Nephron (organoid): ENCODE data around the gene TMEM51.

Experiments
- H3K27ac Mint-ChIP-seq, 3 experiments: 2 replicates each; pipeline ENCODE4 v1.8.0; 2020; ENCODE audit warnings: mixed read lengths in 3 of 3, mild to moderate bottlenecking in 2 of 3, moderate library complexity in 1 of 3
- H3K27me3 Mint-ChIP-seq: 2 replicates; pipeline ENCODE4 v1.8.0; 2021; ENCODE audit warnings: low read depth, mild to moderate bottlenecking, moderate library complexity, mixed read lengths
- H3K36me3 Mint-ChIP-seq: 2 replicates; pipeline ENCODE4 v1.8.0; 2020; ENCODE audit warnings: low read depth, mixed read lengths
- H3K4me1 Mint-ChIP-seq: 2 replicates; pipeline ENCODE4 v1.8.0; 2020; ENCODE audit warnings: mixed read lengths
- H3K4me3 Mint-ChIP-seq, 3 experiments: 2 replicates each; pipeline ENCODE4 v1.8.0; 2020; ENCODE audit warnings: mild to moderate bottlenecking in 3 of 3, mixed read lengths in 3 of 3, moderate library complexity in 2 of 3
- H3K9me3 Mint-ChIP-seq: 2 replicates; pipeline ENCODE4 v1.8.0; 2020; ENCODE audit warnings: mixed read lengths
- TF ChIP-seq, protein P1 (sequence below), 3 experiments: fragments of 200-600 bp; sonication (generic); IDR thresholded peaks; one replicate each; pipeline ENCODE4 v1.5.0; 2021; ENCODE audit warnings: antibody characterized with exemption in 3 of 3; ENCODE audit not compliant: unreplicated experiment in 3 of 3

Gene TMEM51

GRCh38 chr1:15225461-15225860, 71.9 kb downstream of the TMEM51 start:
- no peaks in the 10 kb centered on the region for H3K9me3 Mint-ChIP-seq
- TF ChIP-seq, protein P1, sequence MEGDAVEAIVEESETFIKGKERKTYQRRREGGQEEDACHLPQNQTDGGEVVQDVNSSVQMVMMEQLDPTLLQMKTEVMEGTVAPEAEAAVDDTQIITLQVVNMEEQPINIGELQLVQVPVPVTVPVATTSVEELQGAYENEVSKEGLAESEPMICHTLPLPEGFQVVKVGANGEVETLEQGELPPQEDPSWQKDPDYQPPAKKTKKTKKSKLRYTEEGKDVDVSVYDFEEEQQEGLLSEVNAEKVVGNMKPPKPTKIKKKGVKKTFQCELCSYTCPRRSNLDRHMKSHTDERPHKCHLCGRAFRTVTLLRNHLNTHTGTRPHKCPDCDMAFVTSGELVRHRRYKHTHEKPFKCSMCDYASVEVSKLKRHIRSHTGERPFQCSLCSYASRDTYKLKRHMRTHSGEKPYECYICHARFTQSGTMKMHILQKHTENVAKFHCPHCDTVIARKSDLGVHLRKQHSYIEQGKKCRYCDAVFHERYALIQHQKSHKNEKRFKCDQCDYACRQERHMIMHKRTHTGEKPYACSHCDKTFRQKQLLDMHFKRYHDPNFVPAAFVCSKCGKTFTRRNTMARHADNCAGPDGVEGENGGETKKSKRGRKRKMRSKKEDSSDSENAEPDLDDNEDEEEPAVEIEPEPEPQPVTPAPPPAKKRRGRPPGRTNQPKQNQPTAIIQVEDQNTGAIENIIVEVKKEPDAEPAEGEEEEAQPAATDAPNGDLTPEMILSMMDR (IDR thresholded peaks at IDR 0.05; ENCODE audit: unreplicated experiment in 3 of 3) = no peak
- no peak overlapping the region for H3K4me3 Mint-ChIP-seq
- peaks cover 31% of the 10 kb centered on the region for H3K4me1 Mint-ChIP-seq
- no peaks in the 10 kb centered on the region for H3K27me3 Mint-ChIP-seq
- peak overlapping the region in 1 of 3 experiments; percentile 38 for H3K27ac Mint-ChIP-seq
- peaks cover 4% of the 10 kb centered on the region for H3K36me3 Mint-ChIP-seq

GRCh38 chr1:15226388-15227255, 73.1 kb downstream of the TMEM51 start:
- Mint-ChIP-seq H3K4me1 (peaks cover 27% of the 10 kb centered on the region), H3K27ac (peak overlapping the region in 2 of 3 experiments; percentile 1), H3K4me3 (no peak overlapping the region), H3K9me3 (no peaks in the 10 kb centered on the region), H3K36me3 (no peaks in the 10 kb centered on the region), H3K27me3 (peaks cover 4% of the 10 kb centered on the region)
- TF ChIP-seq, protein P1 (IDR thresholded peaks at IDR 0.05; ENCODE audit: unreplicated experiment in 3 of 3) = no peak

- Mint-ChIP-seq H3K4me1 (peaks cover 21% of the 10 kb centered on the region), H3K27me3 (peaks cover 4% of the 10 kb centered on the region), H3K4me3 (no peak overlapping the region), H3K9me3 (no peaks in the 10 kb centered on the region), H3K27ac (no peak overlapping the region), H3K36me3 (no peaks in the 10 kb centered on the region)
- TF ChIP-seq, protein P1 (IDR thresholded peaks at IDR 0.05; ENCODE audit: unreplicated experiment in 3 of 3) = no peak
Observed at GRCh38 chr1:15229707-15230131, 76.2 kb downstream of the TMEM51 start.

DNA sequence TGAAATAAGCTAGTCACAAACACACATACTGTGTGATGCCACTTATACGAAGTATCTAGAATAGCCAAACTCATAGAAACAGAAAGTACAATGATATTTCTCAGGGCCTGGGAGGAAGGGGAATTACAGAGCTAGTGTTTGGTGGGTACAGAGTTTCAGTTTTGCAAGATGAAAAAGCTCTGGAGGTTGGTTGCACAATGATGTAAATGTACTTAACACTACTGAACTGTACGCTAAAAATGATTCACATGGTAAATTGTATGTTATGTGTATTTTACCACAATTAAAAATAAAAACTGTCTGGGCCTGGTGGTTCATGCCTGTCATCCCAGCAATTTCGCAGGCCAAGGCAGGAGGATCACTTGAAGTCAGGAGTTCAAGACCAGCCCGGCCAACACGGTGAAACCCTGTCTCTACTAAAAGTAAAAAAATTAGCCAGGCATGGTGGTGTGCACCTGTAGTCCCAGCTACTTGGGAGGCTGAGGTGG, 78.2 kb downstream of the TMEM51 start:
- peaks cover 4% of the 10 kb centered on the region for H3K27me3 Mint-ChIP-seq
- H3K9me3 Mint-ChIP-seq = no peaks in the 10 kb centered on the region
- H3K4me1 Mint-ChIP-seq = peaks cover 9% of the 10 kb centered on the region
- TF ChIP-seq, protein P1 (IDR thresholded peaks at IDR 0.05; ENCODE audit: unreplicated experiment in 3 of 3) = no peak
- no peak overlapping the region for H3K27ac Mint-ChIP-seq
- H3K36me3 Mint-ChIP-seq = no peaks in the 10 kb centered on the region
- no peak overlapping the region for H3K4me3 Mint-ChIP-seq

DNA sequence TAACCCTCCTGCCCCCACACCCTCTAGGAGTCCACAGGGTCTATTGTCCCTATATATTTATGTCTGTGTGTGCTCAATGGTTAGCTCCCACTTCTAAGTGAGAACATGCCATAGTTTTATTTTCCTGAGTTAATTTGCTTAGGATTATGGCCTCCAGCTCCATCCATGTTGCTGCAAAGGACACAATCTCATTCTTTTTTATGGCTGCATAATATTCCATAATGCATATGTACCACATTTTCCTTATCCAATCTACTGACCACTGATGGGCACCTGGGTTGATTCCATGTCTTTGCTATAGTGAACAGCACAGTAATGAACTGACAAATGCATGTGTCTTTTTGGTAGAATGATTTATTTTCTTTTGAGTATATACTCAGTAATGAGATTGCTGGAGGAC, 80.1 kb downstream of the TMEM51 start:
- Mint-ChIP-seq H3K27me3 (peaks cover 9% of the 10 kb centered on the region), H3K9me3 (no peaks in the 10 kb centered on the region), H3K4me3 (no peak overlapping the region), H3K36me3 (no peaks in the 10 kb centered on the region), H3K4me1 (no peaks in the 10 kb centered on the region), H3K27ac (no peak overlapping the region)
- TF ChIP-seq, protein P1 (IDR thresholded peaks at IDR 0.05; ENCODE audit: unreplicated experiment in 3 of 3) = no peak
